Iris pigment epithelial cell (primary cell): ENCODE measurements around the gene GPATCH11.

ENCODE experiments used
- DNase-seq: peaks from one replicate; pipeline ENCODE4 v3.0.0-alpha.2; 2011; ENCODE audit warnings: low read depth

The GPATCH11 gene

DNA sequence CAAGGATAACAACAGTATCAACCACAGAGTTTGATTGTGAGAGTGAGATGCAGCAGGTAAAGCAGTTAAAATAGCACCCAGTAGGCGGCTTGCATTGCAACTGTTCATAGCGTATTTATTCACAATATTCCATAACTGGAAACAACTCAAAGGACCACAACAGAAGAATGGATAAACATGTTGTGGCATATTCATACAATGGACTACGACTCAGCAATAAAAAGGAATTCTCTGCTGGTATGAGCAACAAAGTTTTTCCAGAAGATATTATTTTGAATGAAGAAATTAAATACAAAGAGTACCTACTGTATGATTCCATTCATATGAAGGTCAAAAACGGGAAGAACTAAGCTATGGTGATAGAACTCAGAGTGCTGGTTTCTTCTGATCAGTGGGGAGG, 25.2 kb downstream of the GPATCH11 start:
- no peak for DNase-seq

GRCh38 chr2:37110306-37111212, 26.2 kb downstream of the GPATCH11 start:
- no peak for DNase-seq

GRCh38 chr2:37111958-37112357, 27.6 kb downstream of the GPATCH11 start:
- DNase-seq: no peak

- DNase-seq: no peak
Measured at GRCh38 chr2:37117566-37117965, 33.2 kb downstream of the GPATCH11 start.

DNA sequence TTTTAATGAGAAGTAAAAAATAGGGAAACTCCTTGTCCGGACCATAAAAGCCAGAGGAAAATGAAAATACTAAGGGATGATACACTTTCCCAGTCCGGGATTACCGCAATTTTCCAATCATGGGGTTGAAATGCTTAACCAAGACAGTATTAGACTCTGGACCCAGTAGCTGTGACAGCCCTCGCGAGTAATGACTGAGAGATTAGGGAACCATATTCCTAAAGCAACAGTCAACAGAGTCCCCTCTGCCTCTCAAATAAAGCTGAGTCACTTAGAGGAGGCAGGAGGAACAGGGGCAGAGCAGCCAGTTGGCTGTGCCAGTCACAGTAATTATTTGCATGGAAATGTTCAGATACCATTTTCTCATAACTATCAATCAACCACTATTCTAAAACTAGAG, 34.8 kb downstream of the GPATCH11 start:
- DNase-seq: no peak

- no peak for DNase-seq
Measured at GRCh38 chr2:37125416-37125815, 41.1 kb downstream of the GPATCH11 start.

- no peak for DNase-seq
Measured at GRCh38 chr2:37132914-37133313, 48.6 kb downstream of the GPATCH11 start.

DNA sequence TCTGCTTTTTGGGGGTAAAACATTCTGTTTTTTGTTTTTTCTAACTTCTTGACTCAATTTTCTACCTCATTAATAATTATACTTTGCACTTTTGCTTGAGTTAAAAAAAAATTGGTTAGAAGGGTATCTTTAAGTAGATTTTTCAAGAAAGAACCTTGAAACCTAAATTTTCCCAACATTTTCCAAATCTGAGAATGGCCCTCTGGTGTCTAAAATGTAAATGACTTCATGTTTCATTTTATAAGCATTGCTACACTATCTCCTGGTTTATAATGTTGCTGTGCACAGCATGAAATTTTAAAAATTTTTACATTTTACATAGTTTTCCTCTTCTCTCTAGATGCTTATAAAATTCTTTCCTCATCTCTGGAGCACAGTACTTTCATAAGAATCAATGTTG, 58.2 kb downstream of the GPATCH11 start:
- no peak for DNase-seq

DNA sequence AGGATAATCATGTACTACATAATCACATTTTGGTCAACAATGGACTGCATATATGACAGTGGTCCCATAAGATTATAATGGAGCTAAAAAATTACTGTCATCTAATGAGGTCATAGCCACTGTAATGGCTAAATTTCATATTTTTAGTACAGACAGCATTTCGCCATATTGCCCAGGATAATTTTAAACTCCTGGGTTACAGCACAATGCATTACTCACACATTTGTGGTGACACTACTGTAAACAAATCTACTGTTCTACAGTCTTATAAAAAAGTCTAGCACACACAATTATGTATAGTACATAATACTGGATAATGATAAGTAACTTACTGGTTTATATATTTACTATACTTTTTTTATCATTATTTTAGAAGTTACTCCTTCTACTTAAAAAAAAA, 59.7 kb downstream of the GPATCH11 start:
- peak; percentile 81 for DNase-seq

DNA sequence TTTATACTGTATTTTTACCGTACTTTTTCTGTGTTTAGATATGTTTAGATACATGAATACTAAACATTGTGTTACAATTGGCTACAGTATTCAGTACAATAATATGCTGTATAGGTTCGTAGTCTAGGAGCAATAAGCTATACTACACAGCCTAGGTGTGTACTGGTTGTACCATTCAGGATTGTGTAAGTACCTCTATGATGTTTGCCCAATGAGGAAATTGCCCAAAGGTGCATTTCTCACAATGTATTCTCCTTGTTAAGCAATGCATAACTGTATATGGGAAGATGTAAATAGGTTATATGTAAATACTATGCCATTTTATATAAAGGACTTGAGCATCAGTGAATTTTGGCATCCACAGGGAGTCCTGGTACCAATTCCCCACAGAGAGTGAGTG, 61.7 kb downstream of the GPATCH11 start:
- no peak for DNase-seq

DNA sequence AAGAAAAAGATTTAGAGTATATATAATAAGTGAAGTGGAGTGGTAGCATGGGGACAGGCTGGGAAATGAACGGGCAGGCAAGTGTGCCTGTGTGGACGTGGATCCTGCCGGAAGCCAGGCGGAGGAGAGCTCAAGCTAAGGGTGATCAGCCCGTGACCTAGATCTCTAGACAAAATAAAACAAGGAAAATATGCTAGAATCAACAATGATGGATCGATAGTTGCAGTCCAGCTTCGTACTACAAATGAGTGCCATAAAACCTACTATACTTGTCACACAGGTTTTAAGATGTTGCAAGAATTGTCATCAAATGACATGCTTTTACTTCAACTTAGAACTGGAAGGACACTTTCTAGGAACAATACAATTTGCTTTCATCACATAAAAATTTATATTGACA, 64.0 kb downstream of the GPATCH11 start:
- no peak for DNase-seq
